Forelimb muscle (tissue), 1 donor: ENCODE measurements around the gene LNX1. TPM values are rescaled to one million over a fixed set of nuclear protein-coding genes. Genes with fewer than 3 reads are reported as not detected.

Experiments
- polyA plus RNA-seq: library from polyadenylated mRNA; unstranded; fragments of 120-200 nt; gene quantifications from one replicate; pipeline ENCODE4 v1.2.1, GENCODE V29; 2013; ENCODE audit not compliant: insufficient read length

LNX1 gene
- polyA plus RNA-seq, 1 donor, result 4.2 TPM

Other genes starting within 250 kb of the LNX1 start
- gene SCFD2, start 225.4 kb downstream of the LNX1 start, polyA plus RNA-seq, result 10.6 TPM
- 42.9 TPM for gene FIP1L1, start 213.8 kb downstream of the LNX1 start, polyA plus RNA-seq